GM23248 (cell line): Measurements from ENCODE around the gene OR5K3. TPM values are rescaled to one million over a fixed set of nuclear protein-coding genes. Genes with fewer than 3 reads are reported as not detected.

Experiments
- DNase-seq: peaks from one replicate; pipeline ENCODE4 v3.0.0-alpha.2; 2015
- H2AFZ ChIP-seq: fragments of 200-600 bp; sonication (generic); 2 replicates; pipeline ENCODE4 v1.6.1; 2016; ENCODE audit warnings: antibody characterized with exemption
- H3F3A ChIP-seq: fragments of 200-600 bp; sonication (generic); 2 replicates; pipeline ENCODE4 v1.6.1; 2016; ENCODE audit warnings: mild to moderate bottlenecking, antibody characterized with exemption, mixed run types; ENCODE audit not compliant: insufficient read depth
- H3K27ac ChIP-seq: fragments of 200-600 bp; sonication (generic); 2 replicates; pipeline ENCODE4 v1.5.1; 2016; ENCODE audit warnings: mild to moderate bottlenecking
- H3K27me3 ChIP-seq: fragments of 200-600 bp; sonication (generic); replicated peaks from 2 replicates; pipeline ENCODE4 v1.6.1; 2016; ENCODE audit warnings: mild to moderate bottlenecking; ENCODE audit not compliant: insufficient read depth
- H3K36me3 ChIP-seq: fragments of 200-600 bp; sonication (generic); 2 replicates; pipeline ENCODE4 v1.6.1; 2016; ENCODE audit warnings: low read depth, mild to moderate bottlenecking
- H3K4me1 ChIP-seq: fragments of 200-600 bp; sonication (generic); 2 replicates; pipeline ENCODE4 v1.6.1; 2016; ENCODE audit warnings: mild to moderate bottlenecking; ENCODE audit not compliant: insufficient read depth
- H3K4me2 ChIP-seq: fragments of 200-600 bp; sonication (generic); one replicate; pipeline ENCODE4 v1.6.1; 2016; ENCODE audit warnings: mild to moderate bottlenecking; ENCODE audit not compliant: unreplicated experiment
- H3K4me3 ChIP-seq: fragments of 200-600 bp; sonication (generic); 2 replicates; pipeline ENCODE4 v1.5.1; 2016; ENCODE audit warnings: mild to moderate bottlenecking
- H3K79me2 ChIP-seq: fragments of 200-600 bp; sonication (generic); 2 replicates; pipeline ENCODE4 v1.6.1; 2016; ENCODE audit warnings: mild to moderate bottlenecking; ENCODE audit not compliant: insufficient read depth
- H3K9ac ChIP-seq: fragments of 200-600 bp; sonication (generic); 2 replicates; pipeline ENCODE4 v1.6.1; 2016; ENCODE audit warnings: mild to moderate bottlenecking
- H3K9me2 ChIP-seq: fragments of 200-600 bp; sonication (generic); 2 replicates; pipeline ENCODE4 v1.6.1; 2016; ENCODE audit warnings: mixed run types, mild to moderate bottlenecking, moderate library complexity; ENCODE audit not compliant: insufficient read depth
- H3K9me3 ChIP-seq: fragments of 200-600 bp; sonication (generic); one replicate; pipeline ENCODE4 v1.6.1; 2017; ENCODE audit warnings: low read depth
- H4K20me1 ChIP-seq: fragments of 200-600 bp; sonication (generic); 2 replicates; pipeline ENCODE4 v1.6.0; 2016; ENCODE audit not compliant: insufficient read depth
- EZH2 ChIP-seq: fragments of 200-600 bp; sonication (generic); IDR thresholded peaks from 2 replicates; pipeline ENCODE4 v1.6.1; 2018; ENCODE audit warnings: antibody characterized with exemption, mild to moderate bottlenecking; ENCODE audit not compliant: insufficient read depth, poor library complexity, severe bottlenecking
- EZH2phosphoT487 ChIP-seq: fragments of 200-600 bp; sonication (generic); IDR thresholded peaks from 2 replicates; pipeline ENCODE4 v1.6.1; 2018; ENCODE audit warnings: antibody characterized with exemption, moderate library complexity, mild to moderate bottlenecking, low read depth; ENCODE audit not compliant: insufficient read depth
- WGBS, 2 experiments: methylation state at CpG; one replicate each; pipeline ENCODE4 v1.1.6; 2015 to 2017; ENCODE audit warnings: low lambda C conversion rate in 2 of 2, low coverage in 1 of 2; ENCODE audit errors: missing lambda C conversion rate in 2 of 2; 5-methylcytosine and 5-hydroxymethylcytosine counted together
- in situ Hi-C: fragments of 300-500 bp; cut with MboI; formaldehyde crosslinking; loops from 2 replicates; pipeline ENCODE4 v1.15.0; 2020
- polyA plus RNA-seq: library from polyadenylated mRNA; unstranded; fragments of >200 nt; fragmentation: Nextera tagmentation; extraction: Ambion mirVana; gene quantifications from 2 replicates; pipeline ENCODE4 v1.2.1, GENCODE V29; 2016
- total RNA-seq: library from RNA; depleted of rRNA; stranded (reverse); fragments of >200 nt; shearing (Covaris generic); gene quantifications from 2 replicates; pipeline ENCODE4 v1.2.3, GENCODE V29; 2014; rRNA removed

OR5K3 gene
- total and polyA plus RNA-seq, 2 experiments from 2014 or later: not detected

DNA sequence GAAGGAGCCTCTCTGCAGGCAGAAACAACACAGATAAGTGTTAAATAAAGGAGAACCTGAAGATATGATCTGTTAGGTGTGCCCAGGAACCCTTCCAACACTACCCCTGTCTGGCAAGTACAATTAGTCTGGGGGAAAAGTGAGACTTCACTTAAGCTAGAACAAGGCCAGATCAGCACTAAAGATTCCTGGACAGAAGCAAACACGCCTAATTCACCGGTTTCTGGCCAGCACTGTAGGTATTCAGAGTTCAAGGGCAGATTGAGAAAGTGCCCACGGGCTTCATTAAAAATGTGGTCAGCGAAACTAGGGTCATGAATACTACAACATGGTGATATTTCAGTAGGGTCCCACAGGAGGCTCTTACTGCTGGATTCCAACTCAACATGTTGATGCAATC, 43.9 kb downstream of the OR5K3 start:
- Histone ChIP-seq H2AFZ (no peak overlapping the region), H3K9ac (no peak overlapping the region), H3F3A (no peaks in the 10 kb centered on the region), H3K4me3 (no peak overlapping the region), H3K4me2 (no peak overlapping the region), H3K9me2 (no peaks in the 10 kb centered on the region), H3K36me3 (no peaks in the 10 kb centered on the region), H3K27me3 (no peaks in the 10 kb centered on the region), H4K20me1 (no peaks in the 10 kb centered on the region), H3K9me3 (peaks cover 12% of the 10 kb centered on the region), H3K27ac (no peak overlapping the region), H3K79me2 (no peaks in the 10 kb centered on the region), H3K4me1 (no peaks in the 10 kb centered on the region)
- DNase-seq: no peak
- WGBS, 2 experiments: 9 to 14% methylated on average over 4 of the region's 4 CpGs
- TF ChIP-seq EZH2: no peak
- no peak for TF ChIP-seq EZH2phosphoT487
- in situ Hi-C loops: no loop called here

DNA sequence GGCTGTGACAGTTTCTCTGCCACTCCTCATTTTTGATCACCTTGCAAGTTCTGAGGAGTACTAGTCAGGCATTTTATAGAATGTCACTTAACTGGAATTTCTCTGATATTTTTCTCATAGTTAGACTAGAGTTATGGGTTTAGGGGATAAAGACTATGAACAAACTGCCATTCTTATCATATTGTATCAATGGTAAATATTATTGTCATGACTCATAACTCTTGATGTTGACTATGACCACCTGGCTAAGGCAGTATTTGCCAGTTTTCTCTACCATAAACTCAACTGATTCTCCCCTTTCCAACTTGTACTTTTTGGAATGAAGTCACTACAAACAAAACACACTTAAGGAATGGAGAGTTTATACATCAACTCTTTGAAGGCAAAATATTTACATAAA, 49.8 kb downstream of the OR5K3 start:
- no peak overlapping the region for H2AFZ ChIP-seq
- H3K9me2 ChIP-seq: no peaks in the 10 kb centered on the region
- no peaks in the 10 kb centered on the region for H3K79me2 ChIP-seq
- H3K36me3 ChIP-seq: no peaks in the 10 kb centered on the region
- no peak overlapping the region for H3K4me3 ChIP-seq
- in situ Hi-C loops: no loop called here
- no peak overlapping the region for H3K4me2 ChIP-seq
- no peaks in the 10 kb centered on the region for H3K27me3 ChIP-seq
- no peak overlapping the region for H3K9ac ChIP-seq
- H4K20me1 ChIP-seq: no peaks in the 10 kb centered on the region
- H3K9me3 ChIP-seq: no peaks in the 10 kb centered on the region
- no peak overlapping the region for H3K27ac ChIP-seq
- no peaks in the 10 kb centered on the region for H3K4me1 ChIP-seq
- H3F3A ChIP-seq: no peaks in the 10 kb centered on the region
- DNase-seq: no peak
- no peak for TF ChIP-seq EZH2

Other genes with a start within 250 kb of the OR5K3 start
- gene OR5H14, start 243.2 kb upstream of the OR5K3 start, total RNA-seq: not detected in 2 replicates
- gene OR5H14, start 243.2 kb upstream of the OR5K3 start, polyA plus RNA-seq: not detected in 2 replicates
- not detected in 2 replicates for gene OR5H15, start 224.0 kb upstream of the OR5K3 start, total RNA-seq
- gene OR5H15, start 224.0 kb upstream of the OR5K3 start, polyA plus RNA-seq: not detected in 2 replicates
- not detected in 2 replicates for gene OR5H6, start 126.4 kb upstream of the OR5K3 start, total RNA-seq
- gene OR5H6, start 126.4 kb upstream of the OR5K3 start, polyA plus RNA-seq: not detected in 2 replicates
- not detected in 2 replicates for gene OR5H2, start 108.2 kb upstream of the OR5K3 start, total RNA-seq
- not detected in 2 replicates for gene OR5H2, start 108.2 kb upstream of the OR5K3 start, polyA plus RNA-seq
- not detected in 2 replicates for gene OR5K4, start 36.8 kb upstream of the OR5K3 start, total RNA-seq
- not detected in 2 replicates for gene OR5K4, start 36.8 kb upstream of the OR5K3 start, polyA plus RNA-seq
- not detected in 2 replicates for gene OR5K1, start 72.5 kb downstream of the OR5K3 start, total RNA-seq
- not detected in 2 replicates for gene OR5K1, start 72.5 kb downstream of the OR5K3 start, polyA plus RNA-seq
- gene OR5K2, start 107.0 kb downstream of the OR5K3 start, total RNA-seq: not detected in 2 replicates
- not detected in 2 replicates for gene OR5K2, start 107.0 kb downstream of the OR5K3 start, polyA plus RNA-seq
- gene CLDND1, start 132.2 kb downstream of the OR5K3 start, total RNA-seq: 46.4 and 51.3 TPM in 2 replicates
- 59.2 and 60.7 TPM in 2 replicates for gene CLDND1, start 132.2 kb downstream of the OR5K3 start, polyA plus RNA-seq
- gene GPR15, start 141.3 kb downstream of the OR5K3 start, total RNA-seq: not detected in 2 replicates
- gene GPR15, start 141.3 kb downstream of the OR5K3 start, polyA plus RNA-seq: not detected in 2 replicates
- gene CPOX, start 202.9 kb downstream of the OR5K3 start, total RNA-seq: 33.6 and 34.3 TPM in 2 replicates
- gene CPOX, start 202.9 kb downstream of the OR5K3 start, polyA plus RNA-seq: 9.2 and 10.1 TPM in 2 replicates